CD8-positive, alpha-beta memory T cell (primary cell): ENCODE data around the gene CORO1C. TPM values are rescaled to one million over a fixed set of nuclear protein-coding genes. Genes with fewer than 3 reads are reported as not detected.
A peak's percentile ranks its signal among the peaks of the same experiment; 100 is the strongest.

Experiments used
- CTCF ChIA-PET: fragments of 350-600 bp; sonication (Branson Sonifier 250); formaldehyde crosslinking; loops from one replicate; lab custom pipeline; 2021; ENCODE audit warnings: antibody characterized with exemption; lab: Charles Lee
- POLR2A ChIA-PET: fragments of 350-600 bp; sonication (Branson Sonifier 250); formaldehyde crosslinking; loops from one replicate; lab custom pipeline; 2021; ENCODE audit warnings: antibody characterized with exemption; lab: Charles Lee
- DNase-seq, 5 donors: peaks; one replicate each; pipeline versions ENCODE4 v3.0.0 to v3.0.0-alpha.2; 2020 to 2022; ENCODE audit warnings: mixed read lengths in 1 of 5
- H3K27ac ChIP-seq: one replicate; pipeline ENCODE4 v1.7.0; 2013; ENCODE audit warnings: low read depth, mild to moderate bottlenecking, low read length, moderate library complexity
- H3K27me3 ChIP-seq: 2 replicates; pipeline ENCODE4 v1.7.0; 2013; ENCODE audit warnings: low read length, mild to moderate bottlenecking; ENCODE audit not compliant: insufficient read depth, poor library complexity, severe bottlenecking
- H3K36me3 ChIP-seq: 2 replicates; pipeline ENCODE4 v1.7.0; 2013; ENCODE audit warnings: mild to moderate bottlenecking, low read length, moderate library complexity; ENCODE audit not compliant: insufficient read depth
- H3K4me1 ChIP-seq: 2 replicates; pipeline ENCODE4 v1.7.0; 2013; ENCODE audit warnings: mild to moderate bottlenecking, low read length, moderate library complexity; ENCODE audit not compliant: insufficient read depth
- H3K4me3 ChIP-seq: 2 replicates; pipeline ENCODE4 v1.7.0; 2013; ENCODE audit warnings: mild to moderate bottlenecking, low read length
- H3K9me3 ChIP-seq: 2 replicates; pipeline ENCODE4 v1.7.0; 2013; ENCODE audit warnings: mild to moderate bottlenecking, low read length
- H3K27ac Mint-ChIP-seq, 8 donors: one replicate each; pipeline ENCODE4 v1.8.0; 2020 to 2021; ENCODE audit warnings: mixed read lengths in 8 of 8, mild to moderate bottlenecking in 6 of 8, inconsistent platforms in 3 of 8, moderate library complexity in 3 of 8
- H3K27me3 Mint-ChIP-seq, 2 donors: one replicate each; pipeline ENCODE4 v1.8.0; 2020 to 2021; ENCODE audit warnings: mixed read lengths in 2 of 2, mild to moderate bottlenecking in 1 of 2, moderate library complexity in 1 of 2
- H3K36me3 Mint-ChIP-seq, 3 donors: one replicate each; pipeline ENCODE4 v1.8.0; 2020 to 2021; ENCODE audit warnings: mixed read lengths in 3 of 3, inconsistent platforms in 1 of 3, mild to moderate bottlenecking in 1 of 3
- H3K4me1 Mint-ChIP-seq, 3 donors: one replicate each; pipeline ENCODE4 v1.8.0; 2020 to 2021; ENCODE audit warnings: mixed read lengths in 3 of 3, inconsistent platforms in 1 of 3, mild to moderate bottlenecking in 1 of 3
- H3K4me3 Mint-ChIP-seq, 7 donors: one replicate each; pipeline ENCODE4 v1.8.0; 2020 to 2021; ENCODE audit warnings: mixed read lengths in 7 of 7, mild to moderate bottlenecking in 6 of 7, moderate library complexity in 4 of 7, inconsistent platforms in 2 of 7
- H3K9me3 Mint-ChIP-seq, 5 donors: one replicate each; pipeline ENCODE4 v1.8.0; 2020 to 2022; ENCODE audit warnings: mixed read lengths in 5 of 5, mild to moderate bottlenecking in 3 of 5, moderate library complexity in 2 of 5, inconsistent platforms in 1 of 5
- polyA plus RNA-seq: library from polyadenylated mRNA; unstranded; fragments of 300-500 nt; fragmentation: Illumina TruSeq; gene quantifications from one replicate; pipeline ENCODE4 v1.2.3, GENCODE V29; 2021
- total RNA-seq, 2 experiments: library from RNA; stranded (reverse); gene quantifications; one replicate each; pipeline ENCODE4 v1.2.3, GENCODE V29; 2021

CORO1C gene
- total and polyA plus RNA-seq, 3 experiments from 2014 or later, result 10.5 to 49.1 (median 45.8) TPM

GRCh38 chr12:108618079-108618952 is 113.0 kb downstream of the CORO1C start:
- peaks cover 0 to 7% (median 0%) of the 10 kb centered on the region in 5 donors for H3K9me3 Mint-ChIP-seq
- no peaks in the 10 kb centered on the region for H3K27me3 Mint-ChIP-seq
- peak; percentile 68 to 82 (median 75) for DNase-seq
- peaks cover 62 to 83% (median 70%) of the 10 kb centered on the region in 3 donors for H3K4me1 Mint-ChIP-seq
- ChIA-PET CTCF (interaction anchor here (0.6 to 11.4 kb wide), 40 partner anchors 10 to 478 kb away, joined by 3 to 330 read pairs (median 4); partner anchors contain the start of genes ISCU, SART3 and SELPLG), POLR2A (interaction anchor here (0.5 to 5.7 kb wide), 6 partner anchors 14 to 1298 kb away, joined by 4 to 79 read pairs (median 8); partner anchors contain the start of genes CORO1C, ISCU and SELPLG)
- H3K9me3 ChIP-seq, result peaks cover 7% of the 10 kb centered on the region
- no peak overlapping the region for H3K27ac ChIP-seq
- H3K4me1 ChIP-seq, result peaks cover 56% of the 10 kb centered on the region
- H3K4me3 ChIP-seq, result no peak overlapping the region
- peak overlapping the region; percentile 9 to 50 (median 37) for H3K4me3 Mint-ChIP-seq
- H3K27me3 ChIP-seq, result no peaks in the 10 kb centered on the region
- peaks cover 17 to 48% (median 18%) of the 10 kb centered on the region in 3 donors for H3K36me3 Mint-ChIP-seq
- peaks cover 27% of the 10 kb centered on the region for H3K36me3 ChIP-seq
- peak overlapping the region; percentile 83 to 100 (median 96) for H3K27ac Mint-ChIP-seq

- peak overlapping the region; percentile 19 for H3K27ac ChIP-seq
- peaks cover 7% of the 10 kb centered on the region for H3K9me3 ChIP-seq
- peak; percentile 62 to 89 (median 73) for DNase-seq
- H3K4me3 Mint-ChIP-seq, result peak overlapping the region; percentile 28 to 72 (median 57)
- H3K27me3 ChIP-seq, result no peaks in the 10 kb centered on the region
- CTCF ChIA-PET, result interaction anchor here (0.6 to 11.4 kb wide), 35 partner anchors 9 to 479 kb away, joined by 3 to 330 read pairs (median 4); partner anchors contain the start of genes ISCU, SART3 and SELPLG
- H3K36me3 Mint-ChIP-seq, result peaks cover 14 to 37% (median 15%) of the 10 kb centered on the region in 3 donors
- H3K4me1 ChIP-seq, result peaks cover 45% of the 10 kb centered on the region
- peaks cover 59 to 74% (median 67%) of the 10 kb centered on the region in 3 donors for H3K4me1 Mint-ChIP-seq
- H3K27ac Mint-ChIP-seq, result peak overlapping the region; percentile 92 to 100 (median 98)
- no peak overlapping the region for H3K4me3 ChIP-seq
- peaks cover 16% of the 10 kb centered on the region for H3K36me3 ChIP-seq
- H3K27me3 Mint-ChIP-seq, result no peaks in the 10 kb centered on the region
- H3K9me3 Mint-ChIP-seq, result peaks cover 0 to 7% (median 0%) of the 10 kb centered on the region in 5 donors
- POLR2A ChIA-PET, result interaction anchor here (0.5 to 5.7 kb wide), 7 partner anchors 16 to 1297 kb away, joined by 3 to 79 read pairs (median 6); partner anchors contain the start of genes CORO1C, ISCU, SELPLG and SSH1
These were observed 114.1 kb downstream of the CORO1C start for GRCh38 chr12:108616941-108617858.

GRCh38 chr12:108616359-108616758 is 115.0 kb downstream of the CORO1C start:
- Mint-ChIP-seq H3K9me3 (peaks cover 0 to 7% (median 0%) of the 10 kb centered on the region in 5 donors), H3K4me3 (peak overlapping the region in 2 of 7 donors; percentile 57 to 63), H3K4me1 (peaks cover 59 to 72% (median 68%) of the 10 kb centered on the region in 3 donors), H3K36me3 (peaks cover 14 to 28% (median 15%) of the 10 kb centered on the region in 3 donors), H3K27me3 (no peaks in the 10 kb centered on the region), H3K27ac (peak overlapping the region; percentile 92 to 100 (median 98))
- Histone ChIP-seq H3K27me3 (no peaks in the 10 kb centered on the region), H3K36me3 (peaks cover 9% of the 10 kb centered on the region), H3K9me3 (peaks cover 7% of the 10 kb centered on the region), H3K4me1 (peaks cover 37% of the 10 kb centered on the region), H3K4me3 (no peak overlapping the region), H3K27ac (peak overlapping the region; percentile 19)
- CTCF ChIA-PET, result interaction anchor here (1.1 to 11.4 kb wide), 6 partner anchors 8 to 364 kb away, joined by 3 to 330 read pairs (median 46); partner anchors contain the start of genes ISCU, SART3 and SELPLG
- POLR2A ChIA-PET, result interaction anchor here (0.5 to 5.7 kb wide), 5 partner anchors 8 to 246 kb away, joined by 3 to 79 read pairs (median 4); partner anchors contain the start of genes ISCU, SELPLG and SSH1
- DNase-seq, result no peak

DNA sequence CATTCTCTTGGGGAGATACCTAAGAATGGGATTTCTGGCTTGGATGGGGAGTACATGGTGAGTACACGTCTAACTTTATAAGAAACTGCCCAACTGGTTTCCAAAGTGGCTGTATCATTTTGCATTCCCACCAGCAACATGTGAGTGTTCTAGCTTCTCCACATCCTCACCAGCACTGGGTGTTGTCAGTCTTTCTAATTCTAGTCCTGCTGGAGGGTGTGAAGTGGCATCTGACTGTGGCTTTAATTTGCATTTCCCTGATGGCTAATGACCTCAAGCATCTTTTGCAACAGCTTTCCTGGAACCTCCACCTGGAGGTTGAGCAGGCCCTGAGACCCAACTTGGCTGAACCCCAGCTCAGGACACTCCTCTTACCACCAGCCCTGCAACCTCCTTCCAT is 115.4 kb downstream of the CORO1C start:
- H3K9me3 Mint-ChIP-seq, result peaks cover 0 to 7% (median 0%) of the 10 kb centered on the region in 5 donors
- Histone ChIP-seq H3K27me3 (no peaks in the 10 kb centered on the region), H3K36me3 (peaks cover 6% of the 10 kb centered on the region), H3K4me3 (no peak overlapping the region), H3K27ac (no peak overlapping the region), H3K9me3 (peaks cover 7% of the 10 kb centered on the region), H3K4me1 (peaks cover 35% of the 10 kb centered on the region)
- no peak for DNase-seq
- peaks cover 11 to 24% (median 11%) of the 10 kb centered on the region in 3 donors for H3K36me3 Mint-ChIP-seq
- peak overlapping the region; percentile 92 to 100 (median 98) for H3K27ac Mint-ChIP-seq
- POLR2A ChIA-PET, result interaction anchor here (0.6 to 5.7 kb wide), 2 partner anchors 8 to 17 kb away, joined by 3 to 79 read pairs; partner anchors contain the start of gene SELPLG
- CTCF ChIA-PET, result interaction anchor here (1.1 to 11.4 kb wide), 6 partner anchors 8 to 365 kb away, joined by 3 to 330 read pairs (median 46); partner anchors contain the start of genes ISCU, SART3 and SELPLG
- no peak overlapping the region for H3K4me3 Mint-ChIP-seq
- H3K4me1 Mint-ChIP-seq, result peaks cover 55 to 67% (median 64%) of the 10 kb centered on the region in 3 donors
- no peaks in the 10 kb centered on the region for H3K27me3 Mint-ChIP-seq

GRCh38 chr12:108614639-108615038 is 116.7 kb downstream of the CORO1C start:
- Mint-ChIP-seq H3K4me3 (no peak overlapping the region), H3K36me3 (peaks cover 7 to 12% (median 11%) of the 10 kb centered on the region in 3 donors), H3K27me3 (no peaks in the 10 kb centered on the region), H3K27ac (peak overlapping the region; percentile 17 to 99 (median 86)), H3K4me1 (peaks cover 48 to 56% (median 52%) of the 10 kb centered on the region in 3 donors), H3K9me3 (peaks cover 0 to 7% (median 0%) of the 10 kb centered on the region in 5 donors)
- CTCF ChIA-PET, result interaction anchor here (6.0 to 11.4 kb wide), 3 partner anchors 20 to 188 kb away, joined by 44 to 330 read pairs (median 206); partner anchors contain the start of genes ISCU, SART3 and SELPLG
- DNase-seq, result no peak
- Histone ChIP-seq H3K9me3 (peaks cover 7% of the 10 kb centered on the region), H3K4me3 (no peak overlapping the region), H3K27ac (no peak overlapping the region), H3K36me3 (no peaks in the 10 kb centered on the region), H3K4me1 (peaks cover 26% of the 10 kb centered on the region), H3K27me3 (no peaks in the 10 kb centered on the region)
- POLR2A ChIA-PET, result no interaction called here

GRCh38 chr12:108614041-108614440 is 117.3 kb downstream of the CORO1C start:
- no peak overlapping the region for H3K4me3 ChIP-seq
- Mint-ChIP-seq H3K4me1 (peaks cover 43 to 50% (median 46%) of the 10 kb centered on the region in 3 donors), H3K4me3 (peak overlapping the region in 1 of 7 donors; percentile 15), H3K27me3 (no peaks in the 10 kb centered on the region), H3K27ac (peak overlapping the region in 7 of 8 donors; percentile 36 to 99 (median 83)), H3K36me3 (peaks cover 6 to 11% (median 8%) of the 10 kb centered on the region in 3 donors), H3K9me3 (peaks cover 0 to 7% (median 0%) of the 10 kb centered on the region in 5 donors)
- no peak overlapping the region for H3K27ac ChIP-seq
- no peaks in the 10 kb centered on the region for H3K27me3 ChIP-seq
- POLR2A ChIA-PET, result no interaction called here
- H3K9me3 ChIP-seq, result peaks cover 7% of the 10 kb centered on the region
- DNase-seq, result no peak
- CTCF ChIA-PET, result interaction anchor here (1.8 to 11.4 kb wide), 3 partner anchors 20 to 190 kb away, joined by 9 to 330 read pairs (median 206); partner anchors contain the start of genes ISCU, SART3 and SELPLG
- no peaks in the 10 kb centered on the region for H3K36me3 ChIP-seq
- peaks cover 26% of the 10 kb centered on the region for H3K4me1 ChIP-seq
